Left ventricle myocardium inferior (tissue), 1 donor: Measurements from ENCODE around the gene MOV10. TPM values are rescaled to one million over a fixed set of nuclear protein-coding genes. Genes with fewer than 3 reads are reported as not detected.

Experiments
- DNase-seq: peaks from one replicate; pipeline ENCODE4 v3.0.0-alpha.2; 2020
- H3K27ac ChIP-seq: fragments of 200-600 bp; replicated peaks from 2 replicates; pipeline ENCODE4 v1.8.0; 2021
- H3K27me3 ChIP-seq: fragments of 200-600 bp; 2 replicates; pipeline ENCODE4 v1.8.0; 2021; ENCODE audit warnings: low read depth
- H3K36me3 ChIP-seq: fragments of 200-600 bp; 2 replicates; pipeline ENCODE4 v1.8.0; 2021
- H3K4me1 ChIP-seq: fragments of 200-600 bp; 2 replicates; pipeline ENCODE4 v1.8.0; 2021
- H3K4me3 ChIP-seq: fragments of 200-600 bp; 2 replicates; pipeline ENCODE4 v1.8.0; 2021; ENCODE audit warnings: mild to moderate bottlenecking, moderate library complexity
- H3K9me3 ChIP-seq: fragments of 200-600 bp; replicated peaks from 2 replicates; pipeline ENCODE4 v1.8.0; 2021
- intact Hi-C: fragments of 100-400 bp; cut with micrococcal nuclease; formaldehyde crosslinking; loops from one replicate; pipeline ENCODE4 v1.11.0; 2022
- total RNA-seq: library from RNA; stranded (reverse); fragmentation: NEBNext Ultra II Directional; extraction: Animal tissue kit (Norgen Biotek cat#: 25700); gene quantifications from one replicate; pipeline ENCODE4 v1.2.1, GENCODE V29; 2021
- TF ChIP-seq, protein P1 (sequence below): fragments of 200-600 bp; IDR thresholded peaks from 2 replicates; pipeline ENCODE4 v1.8.0; 2021; ENCODE audit warnings: antibody characterized with exemption, mild to moderate bottlenecking, borderline replicate concordance
- donor health status: DM: no; HTN: yes; CAD: no; lungs with severe emphysema.

The MOV10 gene
- total RNA-seq, 1 donor from 2014 or later, result 12.7 TPM

DNA sequence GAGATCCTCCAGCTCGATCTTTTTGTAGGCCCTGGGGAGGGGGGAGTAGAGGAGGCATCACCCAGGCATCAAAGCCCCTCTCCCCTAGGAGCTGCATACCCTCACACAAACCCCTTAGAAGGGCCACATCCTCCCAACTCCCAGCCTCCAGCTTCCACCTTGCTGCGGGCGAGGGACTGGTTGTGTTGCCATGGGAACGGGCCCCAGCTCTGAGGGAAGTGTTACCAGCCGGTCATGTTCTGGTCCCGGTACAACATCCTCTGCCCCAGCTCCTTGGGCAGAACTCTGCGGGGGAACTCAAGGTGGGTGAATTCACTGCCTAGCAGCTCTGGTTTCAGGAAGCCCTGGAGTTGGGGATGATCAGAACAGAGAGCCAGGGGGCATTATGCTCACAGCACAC, 36.6 kb downstream of the MOV10 start:
- TF ChIP-seq, protein P1, sequence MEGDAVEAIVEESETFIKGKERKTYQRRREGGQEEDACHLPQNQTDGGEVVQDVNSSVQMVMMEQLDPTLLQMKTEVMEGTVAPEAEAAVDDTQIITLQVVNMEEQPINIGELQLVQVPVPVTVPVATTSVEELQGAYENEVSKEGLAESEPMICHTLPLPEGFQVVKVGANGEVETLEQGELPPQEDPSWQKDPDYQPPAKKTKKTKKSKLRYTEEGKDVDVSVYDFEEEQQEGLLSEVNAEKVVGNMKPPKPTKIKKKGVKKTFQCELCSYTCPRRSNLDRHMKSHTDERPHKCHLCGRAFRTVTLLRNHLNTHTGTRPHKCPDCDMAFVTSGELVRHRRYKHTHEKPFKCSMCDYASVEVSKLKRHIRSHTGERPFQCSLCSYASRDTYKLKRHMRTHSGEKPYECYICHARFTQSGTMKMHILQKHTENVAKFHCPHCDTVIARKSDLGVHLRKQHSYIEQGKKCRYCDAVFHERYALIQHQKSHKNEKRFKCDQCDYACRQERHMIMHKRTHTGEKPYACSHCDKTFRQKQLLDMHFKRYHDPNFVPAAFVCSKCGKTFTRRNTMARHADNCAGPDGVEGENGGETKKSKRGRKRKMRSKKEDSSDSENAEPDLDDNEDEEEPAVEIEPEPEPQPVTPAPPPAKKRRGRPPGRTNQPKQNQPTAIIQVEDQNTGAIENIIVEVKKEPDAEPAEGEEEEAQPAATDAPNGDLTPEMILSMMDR, result no peak
- Histone ChIP-seq H3K4me3 (no peak overlapping the region), H3K36me3 (no peaks in the 10 kb centered on the region), H3K27me3 (no peaks in the 10 kb centered on the region), H3K9me3 (no peaks in the 10 kb centered on the region), H3K27ac (no peak overlapping the region), H3K4me1 (peaks cover 37% of the 10 kb centered on the region)
- intact Hi-C loops, result no loop called here
- no peak for DNase-seq

- Histone ChIP-seq H3K9me3 (no peaks in the 10 kb centered on the region), H3K4me1 (peaks cover 34% of the 10 kb centered on the region), H3K36me3 (no peaks in the 10 kb centered on the region), H3K27me3 (no peaks in the 10 kb centered on the region), H3K27ac (no peak overlapping the region), H3K4me3 (no peak overlapping the region)
- TF ChIP-seq, protein P1, result no peak
- intact Hi-C loops, result no loop called here
- DNase-seq, result no peak
Measured at GRCh38 chr1:112711670-112712069, 37.2 kb downstream of the MOV10 start.

DNA sequence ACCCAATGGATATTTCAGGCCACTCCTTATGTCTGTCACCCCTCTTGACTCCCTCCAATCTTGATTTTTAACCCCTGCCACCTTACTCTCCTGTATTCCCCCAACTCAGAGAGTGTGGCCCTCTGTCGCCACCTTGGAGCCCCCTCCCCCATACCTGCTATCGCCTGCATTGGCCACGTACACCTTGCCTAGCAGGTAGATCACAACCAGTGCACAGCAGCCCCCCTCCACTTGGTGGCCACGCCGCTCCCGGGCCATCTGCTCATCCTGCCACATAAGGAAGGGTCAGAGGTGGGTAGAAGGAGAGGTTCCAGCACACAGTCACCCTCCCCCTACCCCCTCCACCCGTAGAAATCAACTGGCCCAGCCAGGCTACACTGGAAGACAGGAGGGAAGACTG, 37.7 kb downstream of the MOV10 start:
- DNase-seq, result no peak
- Histone ChIP-seq H3K4me1 (peaks cover 32% of the 10 kb centered on the region), H3K27ac (no peak overlapping the region), H3K4me3 (no peak overlapping the region), H3K36me3 (no peaks in the 10 kb centered on the region), H3K9me3 (no peaks in the 10 kb centered on the region), H3K27me3 (no peaks in the 10 kb centered on the region)
- TF ChIP-seq, protein P1, result no peak
- intact Hi-C loops, result no loop called here

DNA sequence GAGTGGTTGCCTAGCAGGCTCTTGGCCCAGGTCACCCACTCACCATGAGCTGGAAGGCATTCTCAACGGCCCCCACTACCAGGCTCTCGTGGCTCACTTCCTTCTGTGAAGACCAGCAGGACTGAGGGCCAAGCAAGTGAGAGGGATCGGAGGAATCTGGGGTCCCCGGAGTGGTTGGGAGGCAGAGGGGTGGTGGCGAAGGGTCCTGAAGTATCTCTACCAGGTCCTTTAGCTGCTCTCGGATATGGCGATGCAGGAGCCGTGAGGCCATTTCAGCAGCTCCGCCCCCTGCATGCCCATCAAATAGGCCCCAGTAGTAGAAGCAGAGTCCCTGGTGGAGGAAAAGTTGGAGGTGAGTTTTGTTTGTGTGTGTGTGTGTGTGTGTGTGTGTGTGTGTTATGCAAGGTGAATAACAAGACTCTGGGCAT, 38.3 kb downstream of the MOV10 start:
- H3K36me3 ChIP-seq, result no peaks in the 10 kb centered on the region
- no peak overlapping the region for H3K27ac ChIP-seq
- no peak overlapping the region for H3K4me3 ChIP-seq
- H3K9me3 ChIP-seq, result no peaks in the 10 kb centered on the region
- no peak for DNase-seq
- intact Hi-C loops, result no loop called here
- TF ChIP-seq, protein P1, result no peak
- H3K4me1 ChIP-seq, result peaks cover 28% of the 10 kb centered on the region
- H3K27me3 ChIP-seq, result no peaks in the 10 kb centered on the region

GRCh38 chr1:112713466-112714312, 39.2 kb downstream of the MOV10 start:
- Histone ChIP-seq H3K4me1 (peaks cover 29% of the 10 kb centered on the region), H3K4me3 (peak overlapping the region; percentile 84), H3K27ac (peak overlapping the region; percentile 39), H3K9me3 (no peaks in the 10 kb centered on the region), H3K27me3 (peaks cover under 1% of the 10 kb centered on the region), H3K36me3 (no peaks in the 10 kb centered on the region)
- TF ChIP-seq, protein P1, result peak; percentile 8
- DNase-seq, result no peak
- intact Hi-C loops, result no loop called here
